PC-9 (cell line): ENCODE measurements around the gene MAZ.

Experiments used
- EZH2 ChIP-seq: fragments of 200-600 bp; sonication (generic); IDR thresholded peaks from 2 replicates; pipeline ENCODE4 v1.8.0; 2017; ENCODE audit warnings: antibody characterized with exemption, low read depth
- TF ChIP-seq, protein P1 (sequence below): fragments of 200-600 bp; sonication (generic); conservative IDR thresholded peaks from 2 replicates; pipeline ENCODE4 v1.6.1; 2017; ENCODE audit warnings: mixed run types, antibody characterized with exemption, mild to moderate bottlenecking, moderate library complexity

GRCh38 chr16:29845656-29846055 lies 39.3 kb downstream of the MAZ start:
- TF ChIP-seq, protein P1, sequence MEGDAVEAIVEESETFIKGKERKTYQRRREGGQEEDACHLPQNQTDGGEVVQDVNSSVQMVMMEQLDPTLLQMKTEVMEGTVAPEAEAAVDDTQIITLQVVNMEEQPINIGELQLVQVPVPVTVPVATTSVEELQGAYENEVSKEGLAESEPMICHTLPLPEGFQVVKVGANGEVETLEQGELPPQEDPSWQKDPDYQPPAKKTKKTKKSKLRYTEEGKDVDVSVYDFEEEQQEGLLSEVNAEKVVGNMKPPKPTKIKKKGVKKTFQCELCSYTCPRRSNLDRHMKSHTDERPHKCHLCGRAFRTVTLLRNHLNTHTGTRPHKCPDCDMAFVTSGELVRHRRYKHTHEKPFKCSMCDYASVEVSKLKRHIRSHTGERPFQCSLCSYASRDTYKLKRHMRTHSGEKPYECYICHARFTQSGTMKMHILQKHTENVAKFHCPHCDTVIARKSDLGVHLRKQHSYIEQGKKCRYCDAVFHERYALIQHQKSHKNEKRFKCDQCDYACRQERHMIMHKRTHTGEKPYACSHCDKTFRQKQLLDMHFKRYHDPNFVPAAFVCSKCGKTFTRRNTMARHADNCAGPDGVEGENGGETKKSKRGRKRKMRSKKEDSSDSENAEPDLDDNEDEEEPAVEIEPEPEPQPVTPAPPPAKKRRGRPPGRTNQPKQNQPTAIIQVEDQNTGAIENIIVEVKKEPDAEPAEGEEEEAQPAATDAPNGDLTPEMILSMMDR = no peak
- TF ChIP-seq EZH2 = no peak
